H1 (cell line): Measurements from ENCODE around the gene BRME1.

ENCODE experiments used
- CBX5 ChIP-seq: fragments of 300-800, 300-1000 bp; sonication (generic); IDR thresholded peaks from 2 replicates; pipeline ENCODE4 v1.7.1; 2016; ENCODE audit warnings: antibody characterized with exemption, low read length, low read depth
- EP300 ChIP-seq, 2 experiments: IDR thresholded peaks; 1 replicate in 1 of 2; 2 replicates in 1 of 2; pipeline ENCODE4 v1.6.1; 2011 to 2012; ENCODE audit warnings: low read depth in 2 of 2, low read length in 2 of 2, mild to moderate bottlenecking in 2 of 2, borderline replicate concordance in 1 of 2, inconsistent platforms in 1 of 2, moderate library complexity in 1 of 2
- EZH2 ChIP-seq: fragments of 200-600 bp; sonication (generic); IDR thresholded peaks from 2 replicates; pipeline ENCODE4 v1.7.1; 2012; ENCODE audit warnings: low read depth, mild to moderate bottlenecking, moderate library complexity, low read length, inconsistent platforms; ENCODE audit not compliant: severe bottlenecking
- GABPA ChIP-seq: IDR thresholded peaks from 2 replicates; pipeline ENCODE4 v1.6.1; 2011; ENCODE audit warnings: mild to moderate bottlenecking, low read length, moderate library complexity, borderline replicate concordance; ENCODE audit not compliant: insufficient read depth
- NRF1 ChIP-seq: IDR thresholded peaks from 2 replicates; pipeline ENCODE4 v1.6.1; 2011; ENCODE audit warnings: mild to moderate bottlenecking, low read depth, low read length, improper control_type of control experiment
- POLR2A ChIP-seq, 2 experiments: IDR thresholded peaks; 1 replicate in 1 of 2; 2 replicates in 1 of 2; pipeline ENCODE4 v1.6.1; 2011; ENCODE audit warnings: low read depth in 2 of 2, low read length in 2 of 2, mild to moderate bottlenecking in 2 of 2; ENCODE audit errors: control extremely low read depth in 1 of 2
- YY1 ChIP-seq: IDR thresholded peaks from 2 replicates; pipeline ENCODE4 v1.6.1; 2011; ENCODE audit warnings: low read depth, mild to moderate bottlenecking, low read length
- ZNF274 ChIP-seq: IDR thresholded peaks from 2 replicates; pipeline ENCODE4 v1.7.0; 2012; ENCODE audit warnings: low read length, borderline replicate concordance; ENCODE audit errors: extremely low read depth
- TF ChIP-seq, protein P1 (sequence below), 3 experiments: IDR thresholded peaks; 1 replicate in 2 of 3; 2 replicates in 1 of 3; pipeline versions ENCODE4 v1.5.1 to v1.6.1; 2011; ENCODE audit warnings: low read length in 3 of 3, mild to moderate bottlenecking in 3 of 3, inconsistent platforms in 2 of 3, low read depth in 1 of 3, moderate library complexity in 1 of 3; ENCODE audit not compliant: insufficient read depth in 1 of 3; ENCODE audit errors: control extremely low read depth in 1 of 3
- TF ChIP-seq, protein P2 (sequence below): IDR thresholded peaks from 2 replicates; pipeline ENCODE4 v1.6.1; 2011; ENCODE audit warnings: low read length, improper control_type of control experiment
- TF ChIP-seq, protein P3 (sequence below): IDR thresholded peaks from 2 replicates; pipeline ENCODE4 v1.6.1; 2012; ENCODE audit warnings: inconsistent platforms

DNA sequence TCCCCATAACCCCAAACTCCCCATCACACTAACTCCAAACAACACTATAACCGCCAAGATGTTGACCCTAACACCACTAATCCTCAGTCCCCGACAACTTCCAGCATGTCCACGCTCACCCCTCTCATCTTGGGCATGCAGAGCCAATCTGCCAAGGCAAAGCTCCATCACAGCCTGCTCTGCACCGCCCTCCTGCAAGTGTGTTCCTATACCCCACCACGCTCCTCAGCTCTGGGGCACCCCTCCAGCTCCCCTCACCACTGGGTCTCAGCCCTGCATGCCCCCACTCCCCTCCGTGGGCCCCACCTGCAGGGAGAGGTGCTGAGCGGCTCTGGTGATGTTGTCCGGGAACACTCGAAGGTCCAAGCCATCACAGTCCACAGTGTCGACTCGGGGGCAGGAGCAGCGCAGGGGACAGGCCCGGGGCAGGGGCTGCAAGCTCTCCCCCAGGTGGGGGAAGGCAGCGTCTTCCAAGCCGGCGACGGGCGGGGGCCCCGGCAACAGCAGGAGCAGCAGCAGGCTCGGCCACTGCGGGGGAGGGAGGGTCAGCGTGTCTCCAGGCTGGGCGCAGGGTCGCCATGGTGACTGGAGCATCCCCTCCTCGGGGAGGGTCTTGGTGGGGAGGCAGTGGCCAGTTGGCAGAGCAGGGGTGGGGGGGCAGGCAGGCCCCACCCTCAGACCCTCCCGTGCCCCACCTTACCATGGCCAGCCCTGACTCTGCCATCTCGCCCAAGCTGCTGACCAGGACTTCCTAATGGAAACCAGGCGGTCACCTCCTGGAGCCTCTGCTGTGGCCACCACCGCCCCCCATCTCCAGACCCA, 31.8 kb upstream of the BRME1 start:
- TF ChIP-seq, protein P1, sequence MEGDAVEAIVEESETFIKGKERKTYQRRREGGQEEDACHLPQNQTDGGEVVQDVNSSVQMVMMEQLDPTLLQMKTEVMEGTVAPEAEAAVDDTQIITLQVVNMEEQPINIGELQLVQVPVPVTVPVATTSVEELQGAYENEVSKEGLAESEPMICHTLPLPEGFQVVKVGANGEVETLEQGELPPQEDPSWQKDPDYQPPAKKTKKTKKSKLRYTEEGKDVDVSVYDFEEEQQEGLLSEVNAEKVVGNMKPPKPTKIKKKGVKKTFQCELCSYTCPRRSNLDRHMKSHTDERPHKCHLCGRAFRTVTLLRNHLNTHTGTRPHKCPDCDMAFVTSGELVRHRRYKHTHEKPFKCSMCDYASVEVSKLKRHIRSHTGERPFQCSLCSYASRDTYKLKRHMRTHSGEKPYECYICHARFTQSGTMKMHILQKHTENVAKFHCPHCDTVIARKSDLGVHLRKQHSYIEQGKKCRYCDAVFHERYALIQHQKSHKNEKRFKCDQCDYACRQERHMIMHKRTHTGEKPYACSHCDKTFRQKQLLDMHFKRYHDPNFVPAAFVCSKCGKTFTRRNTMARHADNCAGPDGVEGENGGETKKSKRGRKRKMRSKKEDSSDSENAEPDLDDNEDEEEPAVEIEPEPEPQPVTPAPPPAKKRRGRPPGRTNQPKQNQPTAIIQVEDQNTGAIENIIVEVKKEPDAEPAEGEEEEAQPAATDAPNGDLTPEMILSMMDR (IDR thresholded peaks at IDR 0.05; ENCODE audit: control extremely low read depth in 1 of 3, insufficient read depth in 1 of 3, low read depth in 1 of 3, low read length in 3 of 3), result no peak
- TF ChIP-seq, protein P2, sequence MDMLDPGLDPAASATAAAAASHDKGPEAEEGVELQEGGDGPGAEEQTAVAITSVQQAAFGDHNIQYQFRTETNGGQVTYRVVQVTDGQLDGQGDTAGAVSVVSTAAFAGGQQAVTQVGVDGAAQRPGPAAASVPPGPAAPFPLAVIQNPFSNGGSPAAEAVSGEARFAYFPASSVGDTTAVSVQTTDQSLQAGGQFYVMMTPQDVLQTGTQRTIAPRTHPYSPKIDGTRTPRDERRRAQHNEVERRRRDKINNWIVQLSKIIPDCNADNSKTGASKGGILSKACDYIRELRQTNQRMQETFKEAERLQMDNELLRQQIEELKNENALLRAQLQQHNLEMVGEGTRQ, result no peak
- TF ChIP-seq POLR2A (IDR thresholded peaks at IDR 0.05; ENCODE audit: control extremely low read depth in 1 of 2, low read depth in 2 of 2, low read length in 2 of 2) (no peak), NRF1 (no peak), EP300 (IDR thresholded peaks at IDR 0.05; ENCODE audit: borderline replicate concordance in 1 of 2, low read depth in 2 of 2, low read length in 2 of 2) (no peak), EZH2 (no peak), YY1 (no peak), ZNF274 (no peak), CBX5 (no peak), GABPA (no peak)
- TF ChIP-seq, protein P3, sequence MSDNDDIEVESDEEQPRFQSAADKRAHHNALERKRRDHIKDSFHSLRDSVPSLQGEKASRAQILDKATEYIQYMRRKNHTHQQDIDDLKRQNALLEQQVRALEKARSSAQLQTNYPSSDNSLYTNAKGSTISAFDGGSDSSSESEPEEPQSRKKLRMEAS, result no peak
